Adipocyte (in vitro differentiated cells): ENCODE measurements around the gene OPCML.

ENCODE experiments used
- DNase-seq: peaks from one replicate; pipeline ENCODE4 v3.0.0-alpha.2; 2015; ENCODE audit warnings: low read depth
- H3K27me3 ChIP-seq: replicated peaks from 2 replicates; pipeline ENCODE4 v1.7.0; 2013; ENCODE audit warnings: mild to moderate bottlenecking, low read length, moderate library complexity; ENCODE audit not compliant: control insufficient read depth, insufficient read depth
- H3K36me3 ChIP-seq: 2 replicates; pipeline ENCODE4 v1.7.0; 2013; ENCODE audit warnings: low read length, mild to moderate bottlenecking, moderate library complexity; ENCODE audit not compliant: control insufficient read depth, insufficient read depth, severe bottlenecking
- H3K4me1 ChIP-seq: 2 replicates; pipeline ENCODE4 v1.7.0; 2013; ENCODE audit warnings: mild to moderate bottlenecking, low read length, moderate library complexity; ENCODE audit not compliant: control insufficient read depth, insufficient read depth
- H3K4me3 ChIP-seq: 2 replicates; pipeline ENCODE4 v1.7.0; 2013; ENCODE audit warnings: mild to moderate bottlenecking, low read length, moderate library complexity
- H3K9ac ChIP-seq: 2 replicates; pipeline ENCODE4 v1.7.0; 2013; ENCODE audit warnings: mild to moderate bottlenecking, low read length, moderate library complexity
- H3K9me3 ChIP-seq: 2 replicates; pipeline ENCODE4 v1.7.0; 2013; ENCODE audit warnings: mild to moderate bottlenecking, low read length, moderate library complexity; ENCODE audit not compliant: control insufficient read depth

Gene OPCML

GRCh38 chr11:133222425-133223330, 309.6 kb downstream of the OPCML start:
- DNase-seq, result no peak
- no peak overlapping the region for H3K9ac ChIP-seq

DNA sequence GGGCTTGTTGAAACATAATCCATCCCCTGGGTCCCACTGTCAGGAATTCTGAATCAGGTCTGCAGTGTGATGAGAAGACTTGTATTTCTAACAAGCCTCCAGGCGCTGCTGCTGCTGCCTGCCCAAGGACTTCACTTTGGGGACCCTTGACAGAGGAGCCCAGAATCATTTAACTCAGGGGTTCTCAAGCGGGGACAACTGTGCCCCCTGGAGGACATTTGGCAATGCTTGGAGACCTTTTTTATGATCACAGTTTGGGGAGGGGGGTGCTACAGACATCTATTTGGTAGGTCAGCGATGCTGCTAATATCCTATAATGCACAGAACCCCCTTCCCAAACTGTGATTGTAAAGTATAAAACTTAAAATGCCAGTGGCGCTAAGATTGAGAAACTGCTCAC, 312.8 kb downstream of the OPCML start:
- H3K4me3 ChIP-seq, result no peak overlapping the region
- H3K27me3 ChIP-seq, result peaks cover 3% of the 10 kb centered on the region
- no peaks in the 10 kb centered on the region for H3K9me3 ChIP-seq
- H3K4me1 ChIP-seq, result no peaks in the 10 kb centered on the region
- H3K9ac ChIP-seq, result no peak overlapping the region
- no peaks in the 10 kb centered on the region for H3K36me3 ChIP-seq
- no peak for DNase-seq

More at GRCh38 chr11:133222425-133223330, 309.6 kb downstream of the OPCML start:
- H3K36me3 ChIP-seq, result no peaks in the 10 kb centered on the region
- H3K4me3 ChIP-seq, result no peak overlapping the region
- no peaks in the 10 kb centered on the region for H3K4me1 ChIP-seq
- no peaks in the 10 kb centered on the region for H3K9me3 ChIP-seq
- H3K27me3 ChIP-seq, result peaks cover 6% of the 10 kb centered on the region

- Histone ChIP-seq H3K4me1 (no peaks in the 10 kb centered on the region), H3K36me3 (no peaks in the 10 kb centered on the region), H3K9ac (no peak overlapping the region), H3K9me3 (no peaks in the 10 kb centered on the region), H3K27me3 (peaks cover 3% of the 10 kb centered on the region), H3K4me3 (no peak overlapping the region)
- DNase-seq, result no peak
These were observed 315.5 kb downstream of the OPCML start for GRCh38 chr11:133216813-133217212.

DNA sequence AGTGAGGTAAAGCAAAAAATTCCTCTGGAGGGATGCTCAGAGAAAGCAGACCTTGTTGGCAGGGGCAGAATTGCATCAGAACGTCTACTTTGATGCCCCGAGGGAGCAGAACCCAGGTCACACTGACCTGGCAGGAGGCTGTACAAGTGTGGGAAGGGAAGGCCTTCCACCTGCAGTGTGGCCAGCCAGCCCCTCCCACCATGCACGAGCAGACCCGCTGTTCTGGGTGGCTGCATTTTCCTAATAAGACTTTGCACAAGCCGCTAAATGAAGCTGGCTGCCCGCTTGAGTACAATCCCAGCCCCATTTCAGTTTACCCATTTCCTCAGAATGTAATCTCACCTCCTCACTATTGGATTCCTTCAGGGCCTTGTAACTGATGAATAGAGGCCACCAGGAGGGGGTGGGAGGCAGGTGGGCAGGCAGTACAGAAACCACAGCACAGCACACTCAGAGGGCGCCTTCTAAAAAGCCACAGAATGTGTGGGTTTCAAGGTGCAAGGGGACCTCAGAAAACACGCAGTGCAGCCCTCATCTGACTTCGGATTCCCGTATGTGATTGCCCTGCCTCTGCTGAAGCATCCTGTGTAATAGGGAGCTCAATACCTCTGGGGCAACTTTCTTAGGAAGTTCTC, 316.6 kb downstream of the OPCML start:
- H3K9ac ChIP-seq, result no peak overlapping the region
- H3K4me3 ChIP-seq, result no peak overlapping the region
- H3K9me3 ChIP-seq, result no peaks in the 10 kb centered on the region
- no peak for DNase-seq
- H3K36me3 ChIP-seq, result no peaks in the 10 kb centered on the region
- H3K27me3 ChIP-seq, result peaks cover 3% of the 10 kb centered on the region
- no peaks in the 10 kb centered on the region for H3K4me1 ChIP-seq

GRCh38 chr11:133214646-133215045, 317.7 kb downstream of the OPCML start:
- H3K9ac ChIP-seq, result no peak overlapping the region
- H3K9me3 ChIP-seq, result no peaks in the 10 kb centered on the region
- H3K36me3 ChIP-seq, result no peaks in the 10 kb centered on the region
- H3K27me3 ChIP-seq, result peaks cover 3% of the 10 kb centered on the region
- no peaks in the 10 kb centered on the region for H3K4me1 ChIP-seq
- no peak for DNase-seq
- no peak overlapping the region for H3K4me3 ChIP-seq

- Histone ChIP-seq H3K4me1 (no peaks in the 10 kb centered on the region), H3K4me3 (no peak overlapping the region), H3K27me3 (peaks cover 3% of the 10 kb centered on the region), H3K36me3 (no peaks in the 10 kb centered on the region), H3K9ac (no peak overlapping the region), H3K9me3 (no peaks in the 10 kb centered on the region)
- no peak for DNase-seq
These were observed 320.1 kb downstream of the OPCML start for GRCh38 chr11:133212201-133212600.

GRCh38 chr11:133207995-133208394, 324.3 kb downstream of the OPCML start:
- Histone ChIP-seq H3K9me3 (no peaks in the 10 kb centered on the region), H3K4me3 (no peak overlapping the region), H3K36me3 (no peaks in the 10 kb centered on the region), H3K4me1 (no peaks in the 10 kb centered on the region), H3K27me3 (no peaks in the 10 kb centered on the region), H3K9ac (no peak overlapping the region)
- DNase-seq, result no peak

DNA sequence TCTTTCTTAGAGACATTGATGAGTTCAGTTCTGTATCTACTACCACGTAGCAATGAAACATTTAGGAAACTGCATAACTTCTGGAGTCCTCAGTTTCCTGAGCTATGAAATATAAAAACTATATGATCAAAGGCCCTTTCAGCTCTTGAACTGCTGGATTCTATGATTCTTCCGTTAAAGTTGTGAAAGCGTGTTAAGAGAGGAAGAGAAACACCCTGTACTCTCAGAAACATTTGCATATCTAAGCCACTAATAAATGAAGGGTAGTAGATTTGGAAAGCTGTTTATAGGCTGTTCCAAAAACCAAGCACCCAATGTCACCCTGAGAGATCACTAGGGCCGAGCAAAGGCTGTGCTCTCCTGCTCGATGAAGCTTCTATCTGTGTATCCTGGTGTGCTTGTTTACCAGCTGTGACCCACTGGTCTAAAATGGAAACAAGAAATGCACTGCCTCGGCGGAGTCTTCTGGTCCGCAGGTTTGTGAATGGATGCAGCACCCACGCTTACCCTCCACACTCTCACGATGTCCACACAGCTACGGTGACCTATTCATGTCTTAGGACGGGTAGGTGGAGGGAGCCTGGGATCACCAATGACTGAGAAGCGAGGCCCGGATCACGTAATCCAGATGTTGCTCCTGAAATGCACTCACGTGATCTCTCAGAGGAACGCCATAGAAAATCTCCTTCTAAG, 325.8 kb downstream of the OPCML start:
- Histone ChIP-seq H3K9me3 (no peaks in the 10 kb centered on the region), H3K27me3 (no peaks in the 10 kb centered on the region), H3K36me3 (no peaks in the 10 kb centered on the region), H3K4me1 (no peaks in the 10 kb centered on the region), H3K9ac (no peak overlapping the region), H3K4me3 (no peak overlapping the region)
- no peak for DNase-seq

DNA sequence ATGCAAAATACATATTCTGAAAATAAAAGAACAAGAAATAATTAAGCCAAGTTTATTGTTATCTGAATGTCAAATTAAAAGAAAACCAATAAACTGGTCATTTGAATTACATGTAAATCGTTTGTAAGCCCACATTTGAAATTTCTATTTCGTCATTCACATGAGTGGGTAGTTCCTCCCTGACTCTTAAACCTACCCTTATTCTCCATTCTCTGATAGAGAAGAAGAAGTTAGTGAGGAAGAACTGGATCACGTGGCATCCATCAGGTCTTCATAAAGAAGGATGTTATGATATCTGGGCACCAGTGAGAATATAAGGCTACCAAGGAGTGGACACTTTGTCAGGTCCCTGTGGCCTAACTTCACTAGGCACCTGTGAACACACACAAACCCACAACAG, 328.1 kb downstream of the OPCML start:
- H3K9me3 ChIP-seq, result no peaks in the 10 kb centered on the region

DNA sequence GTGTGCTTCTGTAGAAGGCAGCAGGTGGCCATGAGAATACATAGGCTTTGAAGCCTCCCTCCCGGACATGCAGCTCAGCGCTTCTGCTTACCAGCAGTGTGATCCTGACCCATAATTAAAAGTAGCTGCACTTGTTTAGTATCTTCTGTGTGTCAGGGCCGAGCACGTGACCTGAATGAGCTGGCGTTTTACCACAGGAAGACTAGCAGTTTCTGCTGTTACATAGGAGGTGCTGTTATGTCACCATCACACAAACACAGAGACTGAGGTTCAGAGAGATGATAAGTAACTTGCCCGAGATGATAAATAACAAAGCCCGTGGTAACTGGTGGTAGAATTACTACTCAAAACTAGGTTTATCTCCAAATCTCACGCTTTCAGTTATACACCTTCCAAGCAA, 329.5 kb downstream of the OPCML start:
- Histone ChIP-seq H3K4me1 (no peaks in the 10 kb centered on the region), H3K36me3 (no peaks in the 10 kb centered on the region), H3K9ac (no peak overlapping the region), H3K27me3 (no peaks in the 10 kb centered on the region), H3K9me3 (no peaks in the 10 kb centered on the region), H3K4me3 (no peak overlapping the region)
- DNase-seq, result no peak

More for the DNA sequence above, 328.1 kb downstream of the OPCML start:
- Histone ChIP-seq H3K27me3 (no peaks in the 10 kb centered on the region), H3K9ac (no peak overlapping the region), H3K4me1 (no peaks in the 10 kb centered on the region), H3K4me3 (no peak overlapping the region), H3K36me3 (no peaks in the 10 kb centered on the region)
- no peak for DNase-seq

- no peaks in the 10 kb centered on the region for H3K36me3 ChIP-seq
- H3K9me3 ChIP-seq, result no peaks in the 10 kb centered on the region
- no peaks in the 10 kb centered on the region for H3K4me1 ChIP-seq
- H3K27me3 ChIP-seq, result peaks cover 3% of the 10 kb centered on the region
- no peak for DNase-seq
- no peak overlapping the region for H3K9ac ChIP-seq
- H3K4me3 ChIP-seq, result no peak overlapping the region
These were observed 333.9 kb downstream of the OPCML start for GRCh38 chr11:133198438-133198837.
